GM18907 (cell line): Measurements from ENCODE around the gene ZFAND3.
"Not testable (repeated sequence)": the region's sequence is repeated elsewhere in the genome, so short reads cannot be mapped to it uniquely, and the experiment has no call there.

ENCODE experiments used
- ATAC-seq: cut with Tn5 transposase; IDR thresholded peaks from one replicate; pipeline ENCODE4 v1.9.1; 2021; ENCODE audit warnings: mild to moderate bottlenecking, moderate library complexity; ENCODE audit not compliant: unreplicated experiment

The ZFAND3 gene

DNA sequence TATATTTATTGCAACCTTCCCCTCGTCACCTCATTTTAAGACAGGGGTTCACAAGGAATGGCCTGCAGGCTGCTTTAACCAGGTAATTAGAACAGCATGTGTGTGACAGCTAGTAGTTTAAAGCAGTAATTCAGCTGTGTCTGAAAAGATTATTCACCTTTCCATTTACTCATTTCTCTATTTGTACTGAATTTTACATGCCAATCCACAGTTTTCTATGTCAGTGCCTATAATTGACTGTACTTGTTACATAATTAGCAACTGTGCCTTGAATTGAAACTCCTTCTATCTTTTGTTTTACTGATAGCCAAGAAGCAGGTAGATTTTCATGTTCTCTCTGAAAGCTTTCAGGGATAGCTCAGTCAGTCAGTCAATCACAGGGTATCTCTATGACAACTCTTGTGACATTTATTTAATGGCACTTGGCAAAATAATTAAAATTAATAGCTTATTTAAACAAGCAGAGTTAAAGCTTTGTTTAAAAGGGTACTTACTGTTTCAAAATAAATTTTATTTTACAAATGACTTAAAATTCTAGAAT lies 214.0 kb downstream of the ZFAND3 start:
- ATAC-seq, result no peak

GRCh38 chr6:38034274-38034914 lies 214.9 kb downstream of the ZFAND3 start:
- no peak for ATAC-seq

DNA sequence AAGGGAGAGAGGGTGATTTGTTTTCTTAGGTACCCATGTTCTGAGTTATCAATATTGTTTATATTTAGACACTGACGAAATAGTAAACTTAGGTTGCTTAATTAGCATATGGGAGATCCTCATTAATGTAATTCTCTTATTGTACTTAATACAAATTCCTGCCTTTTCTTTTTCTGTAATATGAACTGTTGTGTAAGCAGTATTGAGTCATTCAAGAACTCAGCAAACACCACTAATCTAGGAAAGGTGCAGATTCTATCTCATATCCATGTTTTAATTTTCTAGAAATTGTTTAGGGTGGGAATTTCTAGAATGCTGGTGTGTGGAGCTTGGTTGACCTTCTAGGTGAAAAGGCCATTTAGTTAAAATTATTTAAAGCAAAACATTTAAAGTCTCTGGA lies 216.0 kb downstream of the ZFAND3 start:
- no peak for ATAC-seq

DNA sequence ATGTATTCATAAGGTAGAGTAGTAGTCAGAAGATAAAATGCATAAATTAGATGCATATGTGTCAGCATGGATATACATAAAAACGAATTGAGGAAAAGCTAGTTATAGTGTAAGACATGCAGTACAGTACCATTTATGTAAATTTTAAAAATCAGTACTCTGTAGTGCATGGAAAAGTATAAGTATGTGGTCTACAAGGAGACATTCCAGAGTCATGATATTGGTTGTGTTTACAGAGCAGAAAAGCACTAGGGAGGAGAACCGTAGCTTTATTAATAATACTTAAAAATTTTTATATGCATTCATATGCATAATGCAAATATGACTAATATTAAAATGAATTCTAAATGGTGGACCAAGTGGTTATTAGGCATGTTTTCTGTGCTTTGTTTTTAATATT lies 220.0 kb downstream of the ZFAND3 start:
- ATAC-seq, result no peak

DNA sequence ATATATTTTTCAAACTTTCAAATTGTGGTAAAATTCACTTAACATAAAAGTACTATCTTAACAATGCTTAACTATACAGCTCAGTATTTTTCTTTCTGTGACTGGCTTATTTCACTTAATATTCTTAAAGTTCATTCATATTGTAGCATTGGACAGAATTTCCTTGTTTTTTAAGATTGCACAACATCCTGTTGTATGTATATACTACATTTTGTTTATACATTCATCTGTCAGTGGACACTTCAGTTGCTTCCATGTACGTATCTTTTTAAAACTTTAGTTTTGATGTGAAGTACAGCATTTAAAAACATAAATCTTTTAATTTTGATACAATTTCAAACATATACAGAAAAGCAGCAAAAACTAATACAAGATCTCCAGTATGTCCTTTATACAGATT lies 220.7 kb downstream of the ZFAND3 start:
- no peak for ATAC-seq

GRCh38 chr6:38043259-38043753 lies 223.8 kb downstream of the ZFAND3 start:
- no peak for ATAC-seq

- ATAC-seq, result no peak
These were observed 226.3 kb downstream of the ZFAND3 start for GRCh38 chr6:38045701-38046305.

- no peak for ATAC-seq
These were observed 228.0 kb downstream of the ZFAND3 start for GRCh38 chr6:38047562-38047961.

DNA sequence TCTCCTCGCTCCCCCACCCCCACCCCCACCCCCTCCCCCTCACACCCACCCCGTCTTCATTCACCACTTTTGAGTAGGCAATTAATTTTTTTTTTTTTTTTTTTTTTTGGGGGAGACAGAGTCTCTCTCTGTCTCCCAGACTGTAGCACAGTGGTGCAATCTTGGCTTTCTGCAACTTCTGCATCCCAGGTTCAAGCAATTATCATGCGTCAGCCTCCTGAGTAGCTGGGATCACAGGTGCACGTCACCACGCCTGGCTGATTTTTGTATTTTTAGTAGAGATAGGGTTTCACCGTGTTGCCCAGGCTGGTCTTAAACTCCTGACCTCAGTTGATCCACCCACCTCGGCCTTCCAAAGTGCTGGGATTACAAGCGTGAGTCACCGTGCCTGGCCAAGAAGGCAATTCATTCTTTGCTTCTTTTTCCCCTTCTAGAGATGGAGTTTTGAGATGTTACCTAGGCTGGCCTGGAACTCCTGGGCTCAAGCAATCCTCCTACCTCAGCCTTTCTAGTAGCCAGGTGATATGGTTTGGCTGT lies 230.4 kb downstream of the ZFAND3 start:
- ATAC-seq, result not testable (repeated sequence)

DNA sequence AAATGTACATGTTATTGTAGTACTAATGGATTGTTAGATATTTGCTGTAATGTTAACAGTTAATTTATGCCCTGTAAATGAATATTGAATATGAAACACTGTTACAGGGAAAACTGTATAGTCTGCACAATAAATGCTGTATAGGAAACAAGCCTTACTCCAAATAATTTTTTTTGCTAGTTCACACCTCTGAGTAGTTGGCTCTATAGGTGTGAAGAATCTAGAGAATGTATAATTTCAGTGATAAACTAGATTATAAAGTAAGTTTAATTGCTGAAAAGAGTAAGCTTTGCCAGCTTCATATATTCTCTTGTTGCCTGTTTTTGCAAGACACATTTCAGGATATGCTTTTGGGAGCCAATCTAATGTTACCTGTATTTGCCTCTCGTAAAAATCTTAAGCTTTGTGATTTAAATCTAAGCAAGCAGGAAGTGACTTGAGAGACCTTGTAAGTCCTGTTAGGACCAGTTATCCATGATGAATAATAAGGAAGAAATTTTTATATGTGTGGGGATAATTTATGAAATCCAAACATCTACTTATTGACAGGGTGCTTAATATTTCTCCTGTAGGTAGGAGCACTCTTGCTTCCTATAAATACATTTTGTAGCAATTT lies 232.4 kb downstream of the ZFAND3 start:
- no peak for ATAC-seq

- no peak for ATAC-seq
These were observed 235.1 kb downstream of the ZFAND3 start for GRCh38 chr6:38054527-38055202.

- no peak for ATAC-seq
These were observed 235.7 kb downstream of the ZFAND3 start for GRCh38 chr6:38055203-38055589.

GRCh38 chr6:38056361-38056760 lies 236.8 kb downstream of the ZFAND3 start:
- no peak for ATAC-seq

- no peak for ATAC-seq
These were observed 238.5 kb downstream of the ZFAND3 start for GRCh38 chr6:38057994-38058393.

GRCh38 chr6:38062066-38062465 lies 242.5 kb downstream of the ZFAND3 start:
- ATAC-seq, result no peak

DNA sequence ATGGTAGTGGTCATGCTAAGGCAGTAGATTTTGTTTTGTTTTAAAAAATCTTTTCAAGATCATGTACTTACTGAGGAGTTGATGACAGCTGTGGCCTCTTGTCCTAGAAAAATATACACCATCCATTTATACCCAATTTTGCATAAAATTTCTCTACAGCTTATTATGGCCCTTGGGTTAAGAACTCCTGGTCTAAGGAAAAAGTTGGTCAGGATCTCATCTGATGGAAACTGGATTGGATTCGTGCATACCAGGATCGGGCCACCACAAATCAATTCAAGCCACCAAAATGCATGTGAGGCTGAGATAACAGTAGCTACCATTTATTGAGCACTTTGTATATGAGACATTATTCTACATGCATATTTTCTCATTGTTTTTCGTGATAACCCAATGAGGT lies 244.4 kb downstream of the ZFAND3 start:
- no peak for ATAC-seq

- no peak for ATAC-seq
These were observed 244.9 kb downstream of the ZFAND3 start for GRCh38 chr6:38064431-38064830.

DNA sequence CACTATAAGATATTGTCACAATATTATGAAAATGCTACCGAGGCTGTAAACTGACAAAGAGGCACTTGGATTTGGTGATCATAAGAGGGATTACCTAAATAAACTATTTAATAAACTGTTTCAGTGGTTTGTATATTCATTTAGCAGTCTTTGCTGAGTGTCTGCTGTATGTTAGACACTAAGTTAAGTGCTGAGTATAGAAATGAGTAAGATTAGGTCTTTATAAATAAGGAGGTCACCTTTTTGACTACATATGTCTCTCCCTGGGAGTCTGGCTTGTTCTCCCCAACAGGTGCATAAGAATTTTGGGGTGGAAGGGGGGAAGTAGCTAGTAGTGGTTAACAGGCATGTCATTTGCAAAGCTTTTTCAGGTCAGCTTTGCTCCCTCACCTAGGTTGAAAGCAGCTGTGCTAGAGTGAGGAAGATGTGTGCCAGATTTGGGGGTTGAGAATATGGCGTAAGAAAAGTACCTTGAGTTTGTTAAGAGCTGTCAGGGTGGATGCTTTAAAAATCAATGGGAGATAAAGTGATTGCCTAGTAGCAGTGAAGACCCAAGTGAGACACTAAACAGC lies 246.3 kb downstream of the ZFAND3 start:
- ATAC-seq, result no peak

DNA sequence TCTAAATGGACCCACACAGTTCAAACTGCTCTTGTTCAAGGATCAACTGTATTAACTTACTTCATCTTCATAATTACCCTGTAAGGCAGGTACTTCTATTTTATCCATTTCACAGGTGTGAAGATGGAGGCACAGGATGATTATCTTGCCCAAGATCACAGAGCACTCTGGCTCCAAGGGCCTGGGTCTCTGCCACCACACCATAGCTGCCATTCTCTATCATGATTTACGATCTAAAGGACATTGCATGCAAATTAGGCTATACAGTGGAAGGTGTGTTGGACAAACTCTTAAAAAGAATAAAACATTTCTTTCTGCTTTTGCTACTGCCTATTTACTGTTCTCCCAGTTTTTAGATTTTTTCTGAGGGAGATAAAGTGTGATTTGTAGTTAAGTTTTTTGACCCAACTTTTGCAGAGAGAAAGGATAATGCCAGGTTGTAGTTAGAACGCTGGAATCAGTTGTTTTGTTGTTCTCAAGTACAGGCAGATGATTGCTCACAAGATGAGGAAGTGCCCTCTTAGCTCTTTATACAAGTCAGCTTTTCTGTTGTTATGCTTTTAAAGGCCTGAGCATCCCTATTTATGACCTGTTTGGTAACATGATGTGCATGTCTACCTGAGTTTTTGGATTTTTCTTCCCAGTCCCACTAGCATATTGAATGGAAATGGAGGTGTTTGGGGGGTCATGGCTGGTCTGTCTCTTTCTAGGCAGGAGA lies 247.9 kb downstream of the ZFAND3 start:
- no peak for ATAC-seq

DNA sequence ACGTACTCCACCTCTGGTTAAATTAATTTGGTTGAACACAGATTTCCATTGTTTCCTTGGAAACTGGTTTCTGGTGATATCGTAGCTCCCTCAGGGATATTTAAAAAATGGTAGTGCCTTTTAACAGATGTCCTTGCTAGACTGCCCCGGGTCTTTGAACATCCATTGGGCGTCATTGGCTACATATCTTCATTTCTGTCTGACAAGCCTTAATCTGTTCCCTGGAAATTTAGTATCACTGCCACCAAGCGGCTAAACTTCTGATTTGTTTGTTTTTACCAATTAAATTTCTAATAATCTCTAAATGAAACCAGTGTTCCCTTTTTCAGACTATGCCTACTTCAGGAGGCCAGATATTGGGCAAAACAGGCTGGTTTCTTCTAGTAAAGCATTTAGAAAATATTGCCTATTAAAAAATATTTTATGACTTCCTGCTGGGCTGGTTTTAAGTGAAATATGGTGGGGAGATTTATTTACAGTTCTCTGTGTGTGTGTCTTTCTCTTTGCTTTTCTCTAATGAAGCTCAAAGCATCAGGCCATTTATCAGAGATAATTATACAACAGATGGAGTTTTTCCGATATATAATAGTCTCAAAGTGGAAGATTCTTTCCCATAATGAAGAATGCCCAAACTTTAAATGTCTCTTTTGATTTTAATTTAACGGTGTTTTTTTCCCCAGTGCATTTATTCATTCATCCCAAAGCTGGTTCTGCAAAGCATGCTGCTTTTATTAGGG lies 249.5 kb downstream of the ZFAND3 start:
- ATAC-seq, result no peak
